Measurements from ENCODE around the gene S100A8.

DNA sequence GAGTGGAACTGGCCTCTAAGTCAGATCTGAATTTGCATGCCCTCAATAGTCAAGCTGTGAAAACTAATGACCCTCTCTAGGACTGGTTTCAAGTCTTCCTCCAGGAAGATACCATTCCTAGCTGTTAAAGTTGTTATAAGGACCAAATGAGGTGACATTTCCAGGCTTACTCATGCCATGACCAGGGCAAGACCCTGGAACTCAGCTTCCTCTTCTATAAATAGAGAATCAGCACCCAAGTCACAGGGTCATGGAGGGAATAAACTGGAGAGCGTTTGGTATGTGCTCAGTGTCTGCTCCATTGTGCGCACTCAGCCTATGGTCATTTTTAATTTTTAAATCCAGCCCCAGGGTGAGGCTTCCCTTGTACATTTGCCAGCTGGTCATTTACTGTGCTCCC lies 30.7 kb downstream of the S100A8 start:
- TF ChIP-seq CTCF (IDR thresholded peaks at IDR 0.05) (no peak), POLR2A (IDR thresholded peaks at IDR 0.05) (no peak)

All from heart left ventricle (tissue), 13 donors.